Cardiac fibroblast (primary cell): ENCODE data around the gene BACE2.

Source experiments
- DNase-seq, 2 donors: peaks; one replicate each; pipeline versions ENCODE4 v3.0.0 to v3.0.0-alpha.2; 2010; ENCODE audit warnings: low read depth in 2 of 2
- H3K4me3 ChIP-seq, 2 donors: replicated peaks in 1 of 2; 1 replicate in 1 of 2; 2 replicates in 1 of 2; pipeline ENCODE4 v1.5.1; 2011; ENCODE audit warnings: low read depth in 2 of 2, low read length in 2 of 2, mild to moderate bottlenecking in 2 of 2, moderate library complexity in 1 of 2
- TF ChIP-seq, protein P1 (sequence below): IDR thresholded peaks from one replicate; pipeline ENCODE4 v1.5.1; 2011; ENCODE audit warnings: low read depth, mild to moderate bottlenecking, low read length, inconsistent platforms

BACE2 gene

DNA sequence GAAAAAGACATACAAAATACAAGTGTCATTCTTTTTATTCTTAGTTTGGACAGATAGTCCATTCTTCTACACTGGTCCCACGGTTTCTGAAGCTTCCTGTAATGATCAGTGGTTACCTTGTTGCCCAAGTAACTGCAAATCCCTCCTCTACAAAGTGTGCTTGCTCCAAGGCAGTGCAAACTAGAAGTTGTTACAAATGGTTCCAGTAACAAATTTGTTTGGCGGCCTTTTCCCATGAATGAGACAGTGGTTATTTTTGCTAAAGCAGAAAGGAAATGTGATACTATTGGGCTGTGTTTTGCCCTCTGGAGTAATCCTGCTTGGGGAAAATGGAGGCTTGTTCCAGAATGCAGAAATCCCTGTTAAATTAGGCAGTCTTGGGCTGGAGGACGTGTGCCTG is 8.9 kb downstream of the BACE2 start:
- no peak overlapping the region for H3K4me3 ChIP-seq
- DNase-seq, result no peak
- TF ChIP-seq, protein P1, sequence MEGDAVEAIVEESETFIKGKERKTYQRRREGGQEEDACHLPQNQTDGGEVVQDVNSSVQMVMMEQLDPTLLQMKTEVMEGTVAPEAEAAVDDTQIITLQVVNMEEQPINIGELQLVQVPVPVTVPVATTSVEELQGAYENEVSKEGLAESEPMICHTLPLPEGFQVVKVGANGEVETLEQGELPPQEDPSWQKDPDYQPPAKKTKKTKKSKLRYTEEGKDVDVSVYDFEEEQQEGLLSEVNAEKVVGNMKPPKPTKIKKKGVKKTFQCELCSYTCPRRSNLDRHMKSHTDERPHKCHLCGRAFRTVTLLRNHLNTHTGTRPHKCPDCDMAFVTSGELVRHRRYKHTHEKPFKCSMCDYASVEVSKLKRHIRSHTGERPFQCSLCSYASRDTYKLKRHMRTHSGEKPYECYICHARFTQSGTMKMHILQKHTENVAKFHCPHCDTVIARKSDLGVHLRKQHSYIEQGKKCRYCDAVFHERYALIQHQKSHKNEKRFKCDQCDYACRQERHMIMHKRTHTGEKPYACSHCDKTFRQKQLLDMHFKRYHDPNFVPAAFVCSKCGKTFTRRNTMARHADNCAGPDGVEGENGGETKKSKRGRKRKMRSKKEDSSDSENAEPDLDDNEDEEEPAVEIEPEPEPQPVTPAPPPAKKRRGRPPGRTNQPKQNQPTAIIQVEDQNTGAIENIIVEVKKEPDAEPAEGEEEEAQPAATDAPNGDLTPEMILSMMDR, result no peak

DNA sequence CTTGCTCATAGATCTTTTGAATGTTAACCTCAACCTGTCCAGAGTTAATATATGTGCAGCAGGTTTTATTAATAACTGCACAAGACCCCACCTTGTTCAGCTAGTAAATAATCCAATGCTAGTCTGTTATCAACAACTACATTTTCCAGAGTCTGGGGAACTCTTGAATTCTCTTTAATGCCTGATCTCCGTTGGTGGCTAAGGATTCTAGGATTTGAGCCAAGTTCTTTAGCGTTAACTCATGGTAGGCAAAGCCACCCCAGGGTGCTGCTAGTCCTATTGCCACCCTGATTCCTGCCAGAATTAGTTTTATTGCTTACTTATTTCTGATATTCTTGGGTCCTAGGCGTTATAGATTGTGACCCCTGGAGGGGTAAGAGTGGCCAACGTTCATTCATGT is 12.8 kb downstream of the BACE2 start:
- TF ChIP-seq, protein P1, result no peak
- no peak overlapping the region for H3K4me3 ChIP-seq
- no peak for DNase-seq

DNA sequence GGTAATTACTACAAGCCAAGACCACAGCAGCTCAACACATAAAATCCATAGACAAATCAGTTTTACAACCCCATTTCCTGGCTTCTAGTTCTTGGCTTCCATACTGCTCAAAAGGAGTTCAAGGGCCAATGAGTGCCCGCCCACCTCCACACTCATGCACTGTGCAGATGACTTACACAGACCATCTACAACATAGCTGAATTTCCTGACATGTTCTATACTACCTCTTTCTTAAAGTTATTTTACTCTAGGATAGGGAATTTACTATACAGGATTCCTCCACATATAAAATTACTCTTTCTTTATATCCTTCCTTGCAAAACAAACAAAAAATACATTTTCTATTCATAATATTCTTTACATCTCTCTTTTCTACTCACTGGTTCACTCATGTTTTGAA is 14.6 kb downstream of the BACE2 start:
- TF ChIP-seq, protein P1, result no peak

DNA sequence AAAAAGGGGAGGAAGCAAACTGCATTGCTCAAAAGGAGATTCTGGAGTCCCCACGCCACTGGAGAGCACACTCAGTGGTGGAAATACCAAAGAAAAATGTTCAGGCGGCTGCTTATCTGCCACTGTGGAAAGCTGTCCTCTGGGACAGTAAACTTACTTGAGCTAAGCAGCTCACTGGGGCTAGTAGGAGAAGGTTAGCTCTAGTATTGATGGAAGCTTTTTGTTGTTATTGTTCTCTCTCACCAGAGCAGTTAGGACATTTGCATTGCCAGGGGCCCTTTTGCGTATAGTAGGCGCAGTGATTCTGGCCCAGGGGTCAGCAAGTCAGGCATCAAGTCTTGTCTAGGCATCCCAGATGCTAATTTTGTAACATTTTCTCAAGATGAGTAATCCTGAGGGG is 15.6 kb downstream of the BACE2 start:
- H3K4me3 ChIP-seq, result no peak overlapping the region
- peak in 1 of 2 donors; percentile 23 for DNase-seq
- TF ChIP-seq, protein P1, result no peak

More for the DNA sequence above, 14.6 kb downstream of the BACE2 start:
- H3K4me3 ChIP-seq, result no peak overlapping the region
- DNase-seq, result no peak

DNA sequence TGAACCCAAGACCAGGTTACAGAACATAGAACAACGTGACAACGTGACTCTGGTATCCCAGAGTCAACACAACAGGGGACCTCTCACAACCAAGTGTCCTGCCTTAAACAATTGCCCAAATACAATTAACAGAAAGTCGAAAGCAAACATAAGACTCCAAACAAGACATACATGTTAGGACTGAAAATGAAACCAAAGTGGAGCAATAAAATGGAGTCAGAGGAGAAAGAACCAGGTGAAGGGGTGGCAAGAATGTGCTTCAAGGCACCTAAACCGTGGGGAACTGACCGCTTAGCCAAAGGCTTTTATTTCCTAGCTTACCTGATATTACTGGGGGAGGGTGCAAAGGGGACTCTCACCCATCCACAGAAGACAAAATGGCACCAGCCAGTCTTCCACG is 17.8 kb downstream of the BACE2 start:
- TF ChIP-seq, protein P1, result no peak
- no peak for DNase-seq
- no peak overlapping the region for H3K4me3 ChIP-seq

DNA sequence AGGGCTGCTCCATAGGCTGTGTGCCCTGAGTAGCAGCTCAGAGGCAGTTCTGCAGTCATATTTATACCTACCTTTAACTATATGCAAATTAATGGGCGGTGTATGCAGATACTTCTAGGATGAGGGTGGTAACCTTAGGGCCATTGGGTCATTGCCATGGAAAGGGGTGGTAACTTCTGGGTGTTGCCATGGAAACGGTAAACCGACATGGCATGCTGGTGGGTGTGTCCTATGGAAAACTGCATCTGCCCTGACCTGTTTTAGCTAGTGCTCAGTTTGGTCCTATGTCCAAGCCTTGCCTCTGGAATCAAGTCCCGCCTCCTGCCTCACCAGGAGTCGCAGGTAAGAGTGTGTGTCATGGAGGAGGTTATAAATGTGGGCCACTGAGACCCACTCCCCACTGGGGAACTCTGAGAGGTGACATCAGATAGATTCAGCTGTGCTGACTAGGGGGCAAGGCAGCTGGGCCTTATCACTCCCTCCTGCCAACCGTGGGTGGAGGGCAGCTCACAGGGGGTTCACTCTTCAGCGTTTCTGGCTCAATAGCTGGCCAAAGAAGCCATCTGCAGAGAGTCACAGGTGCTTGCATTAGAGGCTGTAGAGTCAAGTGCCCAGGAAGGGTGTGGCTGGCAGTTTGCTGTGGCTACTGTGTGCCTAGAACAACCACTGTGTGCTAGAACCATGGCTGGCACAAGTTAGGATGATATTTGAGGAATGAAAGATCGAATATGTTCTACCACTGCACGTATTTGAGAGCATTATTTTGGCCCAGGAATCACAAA is 19.0 kb downstream of the BACE2 start:
- no peak overlapping the region for H3K4me3 ChIP-seq
- no peak for DNase-seq
- TF ChIP-seq, protein P1, result no peak
